ENCODE results near the gene AXDND1. TPM values are rescaled to one million over a fixed set of nuclear protein-coding genes. Genes with fewer than 3 reads are reported as not detected.

AXDND1 gene
- total RNA-seq, 4 donors from 2014 or later, result 0.19 TPM; not detected in 3

DNA sequence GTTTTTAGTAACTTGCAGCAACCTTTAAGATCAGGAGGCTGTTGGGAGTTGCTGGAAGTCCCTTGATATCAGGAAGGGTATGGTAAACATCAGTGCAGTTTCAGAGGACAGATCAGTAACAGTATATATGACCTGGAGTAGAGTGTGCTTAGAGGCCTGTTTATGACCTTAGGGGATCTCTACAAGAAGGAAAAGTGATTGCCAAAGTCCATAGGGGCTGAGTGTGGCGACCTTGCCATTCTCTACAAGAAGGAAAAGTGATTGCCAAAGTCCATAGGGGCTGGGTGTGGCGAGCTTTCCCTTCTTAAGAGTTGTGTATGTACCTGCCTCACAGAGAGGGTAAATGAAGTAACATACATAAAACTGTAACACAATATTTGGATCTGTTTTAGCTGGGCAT lies 28.5 kb upstream of the AXDND1 start:
- Histone ChIP-seq H3K36me3 (peaks cover 0 to 36% (median 0%) of the 10 kb centered on the region in 3 donors), H3K27ac (no peak overlapping the region), H3K27me3 (no peaks in the 10 kb centered on the region), H3K4me3 (no peak overlapping the region), H3K4me1 (no peaks in the 10 kb centered on the region), H3K9me3 (no peaks in the 10 kb centered on the region)
- 83 to 92% methylated on average over 2 of the region's 2 CpGs for WGBS, 2 donors
- intact Hi-C loops (cut with DNase I), result no loop called here
- no peak for DNase-seq
- TF ChIP-seq, protein P1, sequence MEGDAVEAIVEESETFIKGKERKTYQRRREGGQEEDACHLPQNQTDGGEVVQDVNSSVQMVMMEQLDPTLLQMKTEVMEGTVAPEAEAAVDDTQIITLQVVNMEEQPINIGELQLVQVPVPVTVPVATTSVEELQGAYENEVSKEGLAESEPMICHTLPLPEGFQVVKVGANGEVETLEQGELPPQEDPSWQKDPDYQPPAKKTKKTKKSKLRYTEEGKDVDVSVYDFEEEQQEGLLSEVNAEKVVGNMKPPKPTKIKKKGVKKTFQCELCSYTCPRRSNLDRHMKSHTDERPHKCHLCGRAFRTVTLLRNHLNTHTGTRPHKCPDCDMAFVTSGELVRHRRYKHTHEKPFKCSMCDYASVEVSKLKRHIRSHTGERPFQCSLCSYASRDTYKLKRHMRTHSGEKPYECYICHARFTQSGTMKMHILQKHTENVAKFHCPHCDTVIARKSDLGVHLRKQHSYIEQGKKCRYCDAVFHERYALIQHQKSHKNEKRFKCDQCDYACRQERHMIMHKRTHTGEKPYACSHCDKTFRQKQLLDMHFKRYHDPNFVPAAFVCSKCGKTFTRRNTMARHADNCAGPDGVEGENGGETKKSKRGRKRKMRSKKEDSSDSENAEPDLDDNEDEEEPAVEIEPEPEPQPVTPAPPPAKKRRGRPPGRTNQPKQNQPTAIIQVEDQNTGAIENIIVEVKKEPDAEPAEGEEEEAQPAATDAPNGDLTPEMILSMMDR (IDR thresholded peaks at IDR 0.05), result no peak
- no peak for TF ChIP-seq POLR2A (IDR thresholded peaks at IDR 0.05)

DNA sequence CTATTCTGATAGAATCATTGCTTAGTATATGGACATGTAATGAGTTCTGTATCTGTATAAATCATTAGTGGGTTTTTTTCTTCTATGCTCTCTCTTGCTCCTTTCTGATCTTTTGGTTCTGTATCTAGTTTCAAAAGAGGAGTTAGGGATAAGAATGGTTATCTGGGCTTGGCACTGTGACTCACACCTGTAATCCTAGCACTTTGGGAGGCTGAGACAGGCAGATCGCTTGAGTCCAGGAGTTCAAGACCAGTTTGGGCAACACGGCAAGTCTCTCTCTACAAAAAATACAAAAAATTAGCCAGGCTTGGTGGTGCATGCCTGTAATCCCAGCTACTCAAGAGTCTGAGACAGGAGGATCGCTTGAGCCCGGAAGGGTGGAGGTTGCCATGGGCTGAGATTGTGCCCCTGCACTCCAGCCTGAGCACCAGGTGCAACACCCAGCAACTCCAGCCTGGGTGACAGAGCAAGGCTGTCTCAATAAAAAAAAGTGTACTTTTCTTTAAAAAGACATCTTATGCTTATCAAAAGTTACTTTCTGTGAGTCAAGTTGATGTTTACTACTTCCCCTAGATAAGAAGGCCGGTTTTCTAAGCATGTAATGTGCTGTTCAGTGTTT lies 27.7 kb upstream of the AXDND1 start:
- Histone ChIP-seq H3K36me3 (peaks cover 0 to 43% (median 0%) of the 10 kb centered on the region in 3 donors), H3K27me3 (no peaks in the 10 kb centered on the region), H3K27ac (no peak overlapping the region), H3K9me3 (no peaks in the 10 kb centered on the region), H3K4me3 (no peak overlapping the region), H3K4me1 (no peaks in the 10 kb centered on the region)
- TF ChIP-seq POLR2A (IDR thresholded peaks at IDR 0.05), result no peak
- TF ChIP-seq, protein P1 (IDR thresholded peaks at IDR 0.05), result no peak
- 81 to 83% methylated on average over 4 to 5 of the region's 5 CpGs for WGBS, 2 donors
- intact Hi-C loops (cut with DNase I), result no loop called here
- no peak for DNase-seq

- no peak for TF ChIP-seq POLR2A (IDR thresholded peaks at IDR 0.05)
- TF ChIP-seq, protein P1 (IDR thresholded peaks at IDR 0.05), result no peak
- H3K36me3 ChIP-seq, result peaks cover 0 to 62% (median 0%) of the 10 kb centered on the region in 3 donors
- intact Hi-C loops (cut with DNase I), result no loop called here
Measured at GRCh38 chr1:179340918-179341317, 24.9 kb upstream of the AXDND1 start.

GRCh38 chr1:179341943-179342547 lies 23.7 kb upstream of the AXDND1 start:
- no peak overlapping the region for H3K27ac ChIP-seq
- intact Hi-C loops (cut with DNase I), result no loop called here
- TF ChIP-seq, protein P1 (IDR thresholded peaks at IDR 0.05), result no peak
- H3K4me3 ChIP-seq, result no peak overlapping the region
- 89 to 92% methylated on average over 4 of the region's 4 CpGs for WGBS, 2 donors
- no peaks in the 10 kb centered on the region for H3K4me1 ChIP-seq
- no peaks in the 10 kb centered on the region for H3K9me3 ChIP-seq
- H3K27me3 ChIP-seq, result no peaks in the 10 kb centered on the region
- peaks cover 0 to 72% (median 0%) of the 10 kb centered on the region in 3 donors for H3K36me3 ChIP-seq
- DNase-seq, result no peak

More at GRCh38 chr1:179340918-179341317, 24.9 kb upstream of the AXDND1 start:
- H3K4me3 ChIP-seq, result no peak overlapping the region
- H3K4me1 ChIP-seq, result no peaks in the 10 kb centered on the region
- no peak for DNase-seq
- 74 to 82% methylated on average over 5 of the region's 5 CpGs for WGBS, 2 donors
- no peak overlapping the region for H3K27ac ChIP-seq
- H3K27me3 ChIP-seq, result no peaks in the 10 kb centered on the region
- H3K9me3 ChIP-seq, result no peaks in the 10 kb centered on the region

GRCh38 chr1:179342740-179343404 lies 22.9 kb upstream of the AXDND1 start:
- Histone ChIP-seq H3K27me3 (no peaks in the 10 kb centered on the region), H3K9me3 (no peaks in the 10 kb centered on the region), H3K4me1 (no peaks in the 10 kb centered on the region), H3K27ac (no peak overlapping the region), H3K4me3 (no peak overlapping the region), H3K36me3 (peaks cover 0 to 80% (median 0%) of the 10 kb centered on the region in 3 donors)
- no peak for DNase-seq
- intact Hi-C loops (cut with DNase I), result no loop called here
- TF ChIP-seq, protein P1 (IDR thresholded peaks at IDR 0.05), result no peak
- no peak for TF ChIP-seq POLR2A (IDR thresholded peaks at IDR 0.05)
- 93 to 94% methylated on average over 4 of the region's 4 CpGs for WGBS, 2 donors
